ENCODE results near the gene ARHGAP32.
"Not testable (repeated sequence)": the region's sequence is repeated elsewhere in the genome, so short reads cannot be mapped to it uniquely, and the experiment has no call there.

Gene ARHGAP32

GRCh38 chr11:128927683-128928336 is 264.3 kb downstream of the ARHGAP32 start:
- DNase-seq = no peak

GRCh38 chr11:128927108-128927461 is 265.0 kb downstream of the ARHGAP32 start:
- no peak for DNase-seq

DNA sequence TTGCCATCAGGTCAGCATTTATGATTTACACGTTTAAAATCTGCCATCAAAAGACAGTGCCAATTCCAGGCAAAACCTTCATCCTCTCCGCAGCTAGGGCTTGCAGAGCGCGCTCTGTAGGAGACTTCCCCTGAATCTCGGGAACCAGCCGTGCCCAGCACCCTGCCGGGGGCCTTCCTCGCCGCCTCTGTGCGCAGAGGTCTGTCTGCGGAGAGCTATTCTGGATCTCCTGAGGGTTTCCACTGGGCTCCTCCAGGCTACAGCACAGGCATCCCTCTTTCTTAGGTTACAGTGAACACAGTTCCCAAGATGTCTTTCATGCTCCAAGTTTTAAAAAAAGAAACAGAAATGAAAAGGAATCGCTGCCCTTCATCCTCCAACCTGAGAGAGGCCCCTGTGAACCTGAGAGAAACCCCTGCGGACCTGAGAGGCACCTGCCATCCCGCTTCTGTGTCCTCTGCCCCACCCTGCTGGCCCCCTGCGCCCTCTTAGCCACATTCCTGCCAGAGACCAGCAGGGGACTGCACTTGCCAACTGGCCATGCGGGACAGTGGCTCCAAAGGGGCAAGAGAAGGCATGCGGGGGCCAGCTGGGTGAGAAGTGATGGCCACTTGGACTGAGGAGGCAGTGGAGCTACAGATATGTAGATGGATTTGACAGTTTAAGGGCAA is 265.6 kb downstream of the ARHGAP32 start:
- DNase-seq = no peak

GRCh38 chr11:128926000-128926399 is 266.1 kb downstream of the ARHGAP32 start:
- DNase-seq = no peak

DNA sequence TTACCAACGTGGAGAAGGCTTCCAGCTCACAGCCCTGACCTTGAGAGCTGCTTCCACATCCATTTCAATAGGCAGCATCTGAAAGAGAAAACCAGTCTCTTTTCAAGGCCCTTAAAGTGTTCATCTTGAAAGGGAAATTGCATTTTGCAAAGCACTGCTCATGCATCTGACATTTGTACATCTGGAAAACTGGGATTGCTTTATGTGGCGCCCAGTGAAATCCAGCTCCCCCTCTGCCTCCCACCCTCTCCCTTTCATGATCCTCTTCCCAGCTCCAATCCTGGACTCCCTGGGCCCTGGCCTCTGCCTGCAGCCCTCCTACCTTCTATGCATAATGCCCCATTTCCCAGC is 266.9 kb downstream of the ARHGAP32 start:
- no peak for DNase-seq

DNA sequence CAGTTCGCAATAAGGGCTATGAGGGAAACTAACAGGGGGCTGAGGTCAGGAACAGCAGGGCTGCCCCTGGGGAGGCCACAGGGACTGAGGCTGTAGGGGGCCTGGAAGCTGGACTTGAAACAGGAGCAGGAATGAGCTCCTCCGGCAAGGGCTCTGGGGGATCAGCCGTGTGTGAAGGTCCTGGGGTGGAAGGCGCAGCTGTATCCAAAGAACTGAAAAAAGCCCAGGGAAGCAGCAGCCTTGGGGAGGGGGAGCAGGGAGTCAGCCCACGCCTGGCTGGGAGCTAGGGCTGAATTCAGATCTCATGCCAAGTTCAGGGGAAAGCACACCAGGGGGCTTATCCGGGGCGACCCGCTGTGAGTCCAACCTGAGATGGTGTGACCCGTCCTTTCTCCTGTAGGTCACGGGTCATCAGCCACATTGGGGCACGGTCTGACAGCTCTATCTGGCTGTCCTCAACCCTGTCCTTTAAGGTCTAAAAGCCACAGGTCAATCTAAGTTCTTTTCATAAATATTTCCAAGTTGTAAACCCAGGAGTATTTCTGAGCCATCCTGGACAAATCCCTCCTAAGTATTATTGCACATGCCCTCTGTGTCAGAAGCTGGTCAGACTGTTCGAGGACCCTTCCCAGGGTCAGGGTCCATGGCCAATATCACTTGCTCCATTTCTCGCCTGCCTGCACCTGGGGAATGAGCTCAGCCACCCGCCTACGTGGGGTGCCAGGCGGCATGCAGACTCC is 267.4 kb downstream of the ARHGAP32 start:
- no peak for DNase-seq

DNA sequence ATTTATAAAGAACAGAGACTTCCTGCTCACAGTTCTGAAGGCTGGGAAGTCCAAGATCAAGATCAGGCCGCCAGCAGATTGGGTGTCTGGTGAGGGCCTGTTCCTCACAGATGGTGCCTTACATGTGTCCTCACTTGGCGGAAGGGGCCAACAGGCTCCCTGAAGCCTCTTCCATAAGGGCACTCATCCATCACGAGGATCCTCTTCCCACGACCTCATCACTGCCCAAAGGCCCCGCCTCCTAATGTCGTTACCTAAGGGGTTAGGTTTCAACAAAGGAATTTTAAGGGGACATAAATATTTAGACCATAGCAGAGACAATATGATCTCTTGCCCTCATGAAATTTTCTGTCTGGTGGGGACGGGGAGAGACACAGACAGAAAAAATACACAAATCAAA is 268.0 kb downstream of the ARHGAP32 start:
- no peak for DNase-seq

DNA sequence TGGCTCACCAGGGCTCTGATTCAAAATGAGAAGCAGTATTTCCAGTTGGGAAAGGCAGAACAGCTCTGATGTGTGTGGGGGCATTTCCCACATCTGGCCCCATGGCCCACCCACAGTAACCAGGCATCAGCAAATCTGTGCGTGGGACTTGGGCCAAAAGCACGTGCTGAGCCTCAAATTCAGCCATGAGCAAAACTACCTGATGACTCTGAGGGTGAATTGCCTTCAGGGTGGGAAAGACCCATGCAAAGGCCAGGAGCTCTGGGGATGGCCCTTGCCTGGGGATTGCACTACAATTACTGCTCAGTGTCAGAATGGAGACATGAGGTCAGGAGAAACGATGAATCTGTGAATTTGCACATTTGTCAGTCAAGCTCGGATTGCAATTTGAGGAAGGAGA is 270.3 kb downstream of the ARHGAP32 start:
- no peak for DNase-seq

DNA sequence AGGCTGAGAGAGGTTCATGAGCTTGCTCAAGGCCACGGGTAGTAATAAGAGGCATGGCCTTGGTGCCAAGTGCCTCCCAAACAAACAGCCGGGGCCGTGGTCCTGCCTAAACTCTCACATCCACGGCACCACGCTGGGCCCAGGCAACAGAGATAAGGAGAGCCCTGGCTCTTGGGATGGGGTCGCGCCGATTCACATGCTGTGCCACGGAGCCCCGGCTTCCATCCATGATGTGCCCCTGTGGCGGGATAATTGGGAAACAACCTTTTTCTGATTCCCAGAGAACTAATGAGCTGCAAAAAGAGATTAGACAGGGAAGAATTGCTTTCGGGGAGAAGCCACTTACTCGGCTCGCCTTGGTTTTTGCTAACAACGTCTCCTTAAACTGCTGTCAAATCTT is 271.5 kb downstream of the ARHGAP32 start:
- DNase-seq = no peak

DNA sequence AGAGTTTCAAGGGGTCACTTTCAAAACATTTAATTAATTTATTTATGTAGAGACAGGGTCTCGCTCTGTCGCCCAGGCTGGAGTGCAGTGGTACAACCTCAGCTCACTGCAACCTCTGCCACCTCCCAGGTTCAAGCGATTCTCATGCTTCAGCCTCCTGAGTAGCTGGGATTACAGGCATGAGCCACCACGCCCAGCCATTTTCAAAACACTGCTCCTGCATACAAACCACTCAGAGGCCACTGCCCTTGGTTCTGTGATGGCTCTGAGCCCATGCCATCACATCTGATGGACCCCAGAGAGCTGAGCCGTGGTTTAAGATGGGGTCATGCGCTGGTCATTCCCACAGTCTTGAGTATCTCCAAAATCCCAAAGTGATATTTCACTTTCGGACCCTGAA is 272.5 kb downstream of the ARHGAP32 start:
- not testable (repeated sequence) for DNase-seq

- DNase-seq = no peak
Observed at GRCh38 chr11:128919216-128919615, 272.9 kb downstream of the ARHGAP32 start.

- no peak for DNase-seq
Observed at GRCh38 chr11:128917144-128917724, 274.9 kb downstream of the ARHGAP32 start.

DNA sequence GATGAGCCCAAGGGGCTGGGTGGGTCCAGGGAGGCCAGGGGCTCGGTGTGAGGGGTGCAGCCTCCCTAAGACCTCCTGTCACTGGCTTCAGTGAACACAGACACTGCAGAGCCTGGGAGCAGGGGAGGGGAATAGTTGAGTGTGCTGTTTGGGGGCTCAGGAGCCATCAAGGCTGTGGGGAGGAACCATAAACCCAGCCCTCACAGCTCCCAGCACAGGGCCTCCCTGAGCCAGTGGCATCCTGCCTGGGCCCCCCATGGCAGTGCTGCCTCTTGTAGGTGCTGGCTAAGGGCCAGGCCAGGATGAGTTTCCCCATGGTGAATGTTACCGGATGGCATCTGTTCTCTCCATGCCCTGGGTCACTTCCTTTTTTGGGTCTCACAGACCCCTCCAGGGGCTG is 275.4 kb downstream of the ARHGAP32 start:
- DNase-seq = no peak

- no peak for DNase-seq
Observed at GRCh38 chr11:128916037-128916572, 276.0 kb downstream of the ARHGAP32 start.

GRCh38 chr11:128915149-128915521 is 277.0 kb downstream of the ARHGAP32 start:
- no peak for DNase-seq
